ENCODE data around the gene SLC6A16.

- TF ChIP-seq CTCF (IDR thresholded peaks at IDR 0.05; ENCODE audit: low read depth, low read length) (no peak), EZH2phosphoT487 (IDR thresholded peaks at IDR 0.05; ENCODE audit: low read depth) (no peak)
Observed at GRCh38 chr19:49326165-49326704, 1.2 kb upstream of the SLC6A16 start.
